Muscle layer of duodenum (tissue), 2 donors: ENCODE data around the gene SLC25A20.

ENCODE experiments used
- H3K27ac ChIP-seq: one replicate; pipeline ENCODE4 v1.7.0; 2013; ENCODE audit warnings: mild to moderate bottlenecking, low read length
- H3K27me3 ChIP-seq: one replicate; pipeline ENCODE4 v1.7.0; 2013; ENCODE audit warnings: low read depth, mild to moderate bottlenecking, control low read depth, low read length
- H3K36me3 ChIP-seq, 2 donors: one replicate each; pipeline ENCODE4 v1.7.0; 2013; ENCODE audit warnings: low read length in 2 of 2, control low read depth in 1 of 2, mild to moderate bottlenecking in 1 of 2; ENCODE audit not compliant: insufficient read depth in 2 of 2, control insufficient read depth in 1 of 2
- H3K4me1 ChIP-seq, 2 donors: one replicate each; pipeline ENCODE4 v1.7.0; 2013; ENCODE audit warnings: low read length in 2 of 2, mild to moderate bottlenecking in 2 of 2, control low read depth in 1 of 2, moderate library complexity in 1 of 2; ENCODE audit not compliant: insufficient read depth in 2 of 2, control insufficient read depth in 1 of 2
- H3K4me3 ChIP-seq, 2 donors: one replicate each; pipeline ENCODE4 v1.7.0; 2013; ENCODE audit warnings: low read length in 2 of 2, low read depth in 1 of 2, mild to moderate bottlenecking in 1 of 2
- H3K9me3 ChIP-seq, 2 donors: one replicate each; pipeline ENCODE4 v1.7.0; 2013; ENCODE audit warnings: low read length in 2 of 2, control low read depth in 1 of 2, mild to moderate bottlenecking in 1 of 2; ENCODE audit not compliant: control insufficient read depth in 1 of 2
- donor health status: healthy.

Gene SLC25A20, protein sequence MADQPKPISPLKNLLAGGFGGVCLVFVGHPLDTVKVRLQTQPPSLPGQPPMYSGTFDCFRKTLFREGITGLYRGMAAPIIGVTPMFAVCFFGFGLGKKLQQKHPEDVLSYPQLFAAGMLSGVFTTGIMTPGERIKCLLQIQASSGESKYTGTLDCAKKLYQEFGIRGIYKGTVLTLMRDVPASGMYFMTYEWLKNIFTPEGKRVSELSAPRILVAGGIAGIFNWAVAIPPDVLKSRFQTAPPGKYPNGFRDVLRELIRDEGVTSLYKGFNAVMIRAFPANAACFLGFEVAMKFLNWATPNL

DNA sequence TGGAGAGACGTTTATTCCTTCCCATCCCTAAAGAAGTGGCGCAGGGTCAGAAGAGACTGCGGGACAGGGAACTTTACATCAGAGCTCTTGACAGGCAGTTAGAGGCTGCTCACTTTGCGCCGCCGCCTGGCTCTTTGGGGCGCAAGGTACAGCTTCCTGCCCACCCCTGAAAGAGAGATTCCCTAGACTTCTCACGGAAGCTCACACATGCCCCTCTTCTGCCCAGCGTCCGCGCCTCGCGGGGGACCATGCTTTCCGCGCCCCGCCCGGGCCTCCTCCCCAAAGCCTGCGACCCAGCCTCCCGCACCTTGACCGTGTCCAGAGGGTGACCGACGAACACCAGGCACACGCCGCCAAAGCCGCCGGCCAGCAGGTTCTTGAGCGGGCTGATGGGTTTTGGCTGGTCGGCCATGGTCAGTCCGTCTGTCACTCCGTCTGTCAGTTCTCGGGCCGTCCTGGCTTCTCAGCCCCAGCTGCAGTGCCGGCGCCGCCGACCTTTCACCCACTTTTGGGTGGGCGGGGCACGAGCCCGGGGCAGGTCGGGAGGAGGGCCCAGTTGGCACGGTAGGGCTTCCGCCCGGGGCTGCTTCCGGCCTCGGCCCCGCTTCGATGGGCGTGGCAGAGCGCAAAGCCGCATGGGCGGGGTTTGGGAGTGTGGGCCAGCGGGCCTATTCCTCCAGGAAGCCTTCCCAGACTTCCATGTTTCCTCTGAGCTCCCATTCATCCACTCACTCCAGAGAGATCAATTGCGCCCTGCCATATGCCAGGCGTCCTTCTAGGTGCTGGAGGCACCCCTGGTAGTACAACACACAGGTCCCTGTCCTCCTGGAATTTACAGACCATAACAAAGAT lies at the start of gene SLC25A20:
TSS of gene SLC25A20 (minus strand) at position 500 of the 852 bp plus-strand sequence. CDS start at position 412, 88 bp downstream.
- Histone ChIP-seq H3K9me3 (no peaks in the 10 kb centered on the region), H3K27ac (peak within 1 kb of the TSS; percentile 87), H3K36me3 (no peaks in the 10 kb centered on the region), H3K27me3 (no peaks in the 10 kb centered on the region), H3K4me3 (peak within 1 kb of the TSS; percentile 92 to 94), H3K4me1 (peaks cover 12 to 22% of the 10 kb centered on the region in 2 donors)

GRCh38 chr3:48945891-48946549 lies 47.3 kb upstream of the SLC25A20 start:
- Histone ChIP-seq H3K27me3 (no peaks in the 10 kb centered on the region), H3K36me3 (peaks cover 0 to 7% of the 10 kb centered on the region in 2 donors), H3K4me3 (no peak overlapping the region), H3K4me1 (no peaks in the 10 kb centered on the region), H3K9me3 (no peaks in the 10 kb centered on the region), H3K27ac (no peak overlapping the region)

GRCh38 chr3:48945432-48945831 lies 46.8 kb upstream of the SLC25A20 start:
- no peak overlapping the region for H3K4me3 ChIP-seq
- H3K4me1 ChIP-seq = no peaks in the 10 kb centered on the region
- no peaks in the 10 kb centered on the region for H3K27me3 ChIP-seq
- H3K36me3 ChIP-seq = peaks cover 0 to 7% of the 10 kb centered on the region in 2 donors
- H3K27ac ChIP-seq = no peak overlapping the region
- H3K9me3 ChIP-seq = no peaks in the 10 kb centered on the region

DNA sequence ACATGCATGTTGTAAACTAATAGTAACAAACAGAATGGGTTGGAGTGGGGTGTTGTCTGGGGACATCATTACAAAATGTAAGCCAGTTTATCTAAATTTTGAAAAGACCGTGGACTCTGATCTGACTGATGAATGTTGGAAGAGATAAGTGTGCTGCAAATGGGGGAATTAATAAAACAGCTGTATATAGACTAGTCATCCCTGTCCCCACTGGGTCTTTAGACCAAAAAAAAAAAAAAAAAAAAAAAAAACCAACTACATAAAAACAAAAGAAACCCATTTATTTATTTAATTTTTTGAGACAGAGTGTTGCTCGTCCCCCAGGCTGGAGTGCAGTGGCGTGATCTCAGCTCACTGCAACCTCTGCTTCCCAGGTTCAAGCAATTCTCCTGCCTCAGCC lies 40.0 kb upstream of the SLC25A20 start:
- Histone ChIP-seq H3K36me3 (peaks cover 0 to 3% of the 10 kb centered on the region in 2 donors), H3K4me1 (peaks cover 0 to 13% of the 10 kb centered on the region in 2 donors), H3K27me3 (no peaks in the 10 kb centered on the region), H3K9me3 (no peaks in the 10 kb centered on the region), H3K27ac (no peak overlapping the region), H3K4me3 (no peak overlapping the region)

DNA sequence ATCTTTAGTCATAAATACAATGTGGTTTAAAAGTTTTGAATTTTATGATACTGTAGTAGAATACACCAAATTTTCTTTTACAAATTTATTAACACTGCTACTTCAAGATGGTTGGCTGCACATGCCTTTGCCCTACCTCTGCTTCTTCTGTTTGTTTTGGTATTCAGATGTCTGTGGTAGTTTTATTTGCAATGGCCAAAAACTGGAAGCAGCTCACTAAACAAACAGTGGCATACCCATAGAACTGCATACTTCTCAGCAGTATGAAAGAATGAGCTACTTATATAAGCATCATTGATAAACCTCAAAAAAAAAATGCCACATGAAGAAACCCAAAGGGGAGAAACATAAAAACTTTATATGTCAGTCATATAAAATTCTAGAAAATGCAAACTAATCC lies 39.5 kb upstream of the SLC25A20 start:
- no peak overlapping the region for H3K27ac ChIP-seq

DNA sequence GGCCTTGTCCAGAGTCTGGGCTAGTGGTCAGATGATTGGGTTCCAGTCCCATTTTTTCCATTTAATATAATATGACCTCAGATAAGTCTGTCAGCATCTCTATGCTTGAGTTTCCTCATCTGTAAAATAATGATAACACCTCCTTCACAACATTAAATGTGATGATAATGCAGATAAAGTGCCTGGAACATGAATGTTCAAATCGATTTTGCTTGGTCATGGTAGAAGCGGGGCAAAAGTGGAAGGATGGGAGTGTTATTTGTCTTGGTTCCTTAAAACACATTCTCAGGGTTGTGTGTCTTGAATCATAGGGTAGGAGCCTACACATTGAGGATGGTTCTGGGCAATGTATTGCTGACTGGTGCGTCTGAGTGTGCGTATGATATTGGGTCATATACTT lies 36.8 kb upstream of the SLC25A20 start:
- Histone ChIP-seq H3K4me1 (peaks cover 0 to 18% of the 10 kb centered on the region in 2 donors), H3K36me3 (peaks cover 0 to 3% of the 10 kb centered on the region in 2 donors)

More for the DNA sequence above, 39.5 kb upstream of the SLC25A20 start:
- Histone ChIP-seq H3K4me1 (peaks cover 0 to 13% of the 10 kb centered on the region in 2 donors), H3K36me3 (peaks cover 0 to 3% of the 10 kb centered on the region in 2 donors), H3K9me3 (no peaks in the 10 kb centered on the region), H3K27me3 (no peaks in the 10 kb centered on the region), H3K4me3 (no peak overlapping the region)

GRCh38 chr3:48934333-48934991 lies 35.8 kb upstream of the SLC25A20 start:
- peaks cover 0 to 26% of the 10 kb centered on the region in 2 donors for H3K4me1 ChIP-seq
- H3K9me3 ChIP-seq = no peaks in the 10 kb centered on the region
- H3K27ac ChIP-seq = no peak overlapping the region
- no peak overlapping the region for H3K4me3 ChIP-seq
- peaks cover 3 to 4% of the 10 kb centered on the region in 2 donors for H3K36me3 ChIP-seq
- H3K27me3 ChIP-seq = no peaks in the 10 kb centered on the region

More for the DNA sequence above, 36.8 kb upstream of the SLC25A20 start:
- H3K9me3 ChIP-seq = no peaks in the 10 kb centered on the region
- H3K27me3 ChIP-seq = no peaks in the 10 kb centered on the region
- H3K4me3 ChIP-seq = no peak overlapping the region
- no peak overlapping the region for H3K27ac ChIP-seq

DNA sequence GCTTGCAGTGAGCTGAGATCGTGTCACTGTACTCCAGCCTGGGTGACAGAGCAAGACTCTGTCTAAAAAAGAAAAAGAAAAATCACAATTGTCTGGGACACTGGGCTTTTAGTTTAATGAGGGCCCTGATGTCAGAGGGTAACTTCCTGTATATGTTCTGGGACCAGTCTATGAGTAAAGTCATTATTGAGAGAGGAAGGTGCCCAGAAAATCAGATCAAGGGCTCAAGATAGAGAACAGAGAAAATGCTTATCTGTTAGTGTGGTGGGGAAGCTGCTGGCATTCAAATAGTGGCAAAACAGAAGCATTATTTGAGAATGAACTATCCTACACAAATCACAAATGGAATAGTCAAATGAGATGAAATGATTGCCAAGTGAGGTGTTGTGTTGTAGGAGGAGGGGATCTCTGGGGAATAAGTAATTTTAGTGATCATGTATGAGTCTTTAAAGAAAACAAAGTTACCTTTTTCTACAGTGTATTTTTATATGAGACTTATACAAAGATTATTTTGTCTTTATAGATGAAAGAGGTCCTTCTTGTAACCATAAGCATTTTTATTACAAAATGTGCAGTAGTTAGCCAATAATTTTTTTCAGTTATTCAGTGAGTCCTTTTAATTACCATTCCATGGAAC lies 33.4 kb upstream of the SLC25A20 start:
- peaks cover 9 to 10% of the 10 kb centered on the region in 2 donors for H3K36me3 ChIP-seq
- no peak overlapping the region for H3K27ac ChIP-seq

GRCh38 chr3:48930590-48930989 lies 31.9 kb upstream of the SLC25A20 start:
- peaks cover 10 to 12% of the 10 kb centered on the region in 2 donors for H3K36me3 ChIP-seq
- peaks cover 6 to 50% of the 10 kb centered on the region in 2 donors for H3K4me1 ChIP-seq
- no peaks in the 10 kb centered on the region for H3K27me3 ChIP-seq
- H3K4me3 ChIP-seq = no peak overlapping the region
- H3K9me3 ChIP-seq = no peaks in the 10 kb centered on the region
- no peak overlapping the region for H3K27ac ChIP-seq

More for the DNA sequence above, 33.4 kb upstream of the SLC25A20 start:
- Histone ChIP-seq H3K4me1 (peaks cover 6 to 42% of the 10 kb centered on the region in 2 donors), H3K9me3 (no peaks in the 10 kb centered on the region), H3K27me3 (no peaks in the 10 kb centered on the region), H3K4me3 (no peak overlapping the region)

DNA sequence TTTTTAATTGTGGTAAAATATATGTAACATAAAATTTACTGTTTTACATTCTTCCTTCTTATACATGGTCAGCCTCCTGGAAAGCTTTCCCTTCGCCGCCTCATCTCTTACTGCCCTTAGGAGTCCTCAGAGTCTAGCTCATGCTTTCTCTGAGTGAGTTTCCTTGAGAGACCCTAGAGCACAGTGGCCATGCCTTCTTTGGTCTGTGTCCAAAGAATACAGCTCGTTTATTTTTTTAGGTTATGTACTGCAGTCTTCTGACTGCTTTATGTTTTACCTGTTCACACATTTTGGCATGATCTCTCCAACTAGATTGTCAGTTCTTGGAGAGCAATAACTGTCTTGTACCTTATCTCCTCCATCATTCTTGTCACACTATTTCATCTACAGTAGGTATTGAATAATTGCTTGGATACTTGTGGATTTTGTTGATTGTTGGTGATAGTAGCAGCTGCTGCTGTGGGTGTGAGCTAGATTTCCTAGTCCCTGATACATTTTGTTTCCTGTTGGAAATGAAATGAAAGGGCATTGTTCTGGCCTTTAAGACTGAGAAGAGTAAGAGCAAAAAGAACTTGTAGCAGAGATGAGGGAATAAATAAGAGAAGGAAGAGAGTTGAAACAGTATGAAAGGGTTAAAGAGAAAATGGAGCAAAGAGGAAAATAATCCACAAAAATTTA lies 30.8 kb upstream of the SLC25A20 start:
- no peak overlapping the region for H3K27ac ChIP-seq
- H3K36me3 ChIP-seq = peaks cover 10 to 13% of the 10 kb centered on the region in 2 donors
- H3K4me3 ChIP-seq = no peak overlapping the region
- peaks cover 6 to 50% of the 10 kb centered on the region in 2 donors for H3K4me1 ChIP-seq
- no peaks in the 10 kb centered on the region for H3K27me3 ChIP-seq
- no peaks in the 10 kb centered on the region for H3K9me3 ChIP-seq
